HEK293 (cell line): ENCODE measurements around the gene NEO1.

Source experiments
- CTCF ChIA-PET: fragments of 350-600 bp; formaldehyde crosslinking; extraction: SDS; loops from one replicate; lab custom pipeline; 2021; ENCODE audit warnings: antibody characterized with exemption; lab: Yijun Ruan, JAX
- POLR2A ChIA-PET: fragments of 300-600 bp; formaldehyde crosslinking; extraction: SDS; loops from one replicate; lab custom pipeline; 2020; ENCODE audit warnings: antibody characterized with exemption, inconsistent platforms; lab: Yijun Ruan, JAX
- H3K27ac ChIP-seq: fragments of 200-500 bp; sonication (Bioruptor generic); 2 replicates; pipeline ENCODE4 v1.5.1; 2014; ENCODE audit warnings: low read depth, low read length, control low read depth, inconsistent platforms; ENCODE audit errors: extremely low read depth
- H3K36me3 ChIP-seq, 2 experiments: fragments of 200-500 bp in 1 of 2; sonication (Bioruptor generic) in 1 of 2; 1 replicate in 1 of 2; 2 replicates in 1 of 2; pipeline ENCODE4 v1.5.1; 2014 to 2017; ENCODE audit warnings: inconsistent platforms in 2 of 2, low read length in 2 of 2; ENCODE audit not compliant: control insufficient read depth in 2 of 2, insufficient read depth in 1 of 2
- H3K4me1 ChIP-seq: fragments of 200-500 bp; sonication (Bioruptor generic); 2 replicates; pipeline ENCODE4 v1.5.1; 2014; ENCODE audit warnings: mild to moderate bottlenecking, low read length, inconsistent platforms; ENCODE audit not compliant: control insufficient read depth, insufficient read depth
- H3K4me3 ChIP-seq: 2 replicates; pipeline ENCODE4 v1.5.1; 2011; ENCODE audit warnings: low read depth, mild to moderate bottlenecking, control low read depth, low read length, moderate library complexity
- H3K9me3 ChIP-seq: fragments of 200-500 bp; sonication (Bioruptor generic); 2 replicates; pipeline ENCODE4 v1.5.1; 2014; ENCODE audit warnings: low read depth, low read length, inconsistent platforms; ENCODE audit not compliant: control insufficient read depth, insufficient read depth
- KLF1 ChIP-seq: fragments of 450-650 bp; formaldehyde crosslinking; IDR thresholded peaks from 2 replicates; pipeline ENCODE4 v1.5.1; 2016; ENCODE audit warnings: missing biosample characterization, missing genetic modification characterization
- KLF9 ChIP-seq: fragments of 450-650 bp; formaldehyde crosslinking; IDR thresholded peaks from 2 replicates; pipeline ENCODE4 v1.5.1; 2016; ENCODE audit warnings: missing biosample characterization, missing genetic modification characterization, low read depth
- ZEB2 ChIP-seq: fragments of 450-650 bp; formaldehyde crosslinking; IDR thresholded peaks from 2 replicates; pipeline ENCODE4 v1.5.1; 2016; ENCODE audit warnings: missing biosample characterization, missing genetic modification characterization
- ZFP41 ChIP-seq: fragments of 450-650 bp; formaldehyde crosslinking; IDR thresholded peaks from 2 replicates; pipeline ENCODE4 v1.5.1; 2016; ENCODE audit warnings: missing biosample characterization, missing genetic modification characterization, borderline replicate concordance
- ZNF16 ChIP-seq: fragments of 450-650 bp; formaldehyde crosslinking; IDR thresholded peaks from 2 replicates; pipeline ENCODE4 v1.5.1; 2016; ENCODE audit warnings: low read depth, missing biosample characterization, missing genetic modification characterization
- ZNF175 ChIP-seq: fragments of 450-650 bp; formaldehyde crosslinking; IDR thresholded peaks from 2 replicates; pipeline ENCODE4 v1.5.1; 2016; ENCODE audit warnings: missing biosample characterization, missing genetic modification characterization
- ZNF302 ChIP-seq: fragments of 450-650 bp; formaldehyde crosslinking; IDR thresholded peaks from 2 replicates; pipeline ENCODE4 v1.5.1; 2016; ENCODE audit warnings: missing biosample characterization, missing genetic modification characterization, low read depth
- ZNF350 ChIP-seq: fragments of 450-650 bp; formaldehyde crosslinking; IDR thresholded peaks from 2 replicates; pipeline ENCODE4 v1.5.0; 2017; ENCODE audit warnings: missing biosample characterization, mild to moderate bottlenecking, missing genetic modification characterization
- ZNF394 ChIP-seq: fragments of 450-650 bp; formaldehyde crosslinking; IDR thresholded peaks from 2 replicates; pipeline ENCODE4 v1.5.1; 2016; ENCODE audit warnings: missing biosample characterization, missing genetic modification characterization, mild to moderate bottlenecking, moderate library complexity, borderline replicate concordance
- ZNF555 ChIP-seq: fragments of 450-650 bp; formaldehyde crosslinking; conservative IDR thresholded peaks from 2 replicates; pipeline ENCODE4 v1.5.1; 2017; ENCODE audit warnings: missing biosample characterization, mild to moderate bottlenecking, missing genetic modification characterization, inconsistent platforms
- ZNF585B ChIP-seq: fragments of 450-650 bp; formaldehyde crosslinking; IDR thresholded peaks from 2 replicates; pipeline ENCODE4 v1.5.1; 2016; ENCODE audit warnings: missing biosample characterization, missing genetic modification characterization
- ZNF626 ChIP-seq: fragments of 450-650 bp; sonication (Bioruptor Pico); formaldehyde crosslinking; IDR thresholded peaks from 2 replicates; pipeline ENCODE4 v1.5.1; 2018; ENCODE audit warnings: missing biosample characterization, missing genetic modification characterization, inconsistent platforms
- ZNF692 ChIP-seq: fragments of 450-650 bp; formaldehyde crosslinking; IDR thresholded peaks from 2 replicates; pipeline ENCODE4 v1.5.1; 2016; ENCODE audit warnings: missing biosample characterization, missing genetic modification characterization
- ZNF76 ChIP-seq: fragments of 450-650 bp; formaldehyde crosslinking; IDR thresholded peaks from 2 replicates; pipeline ENCODE4; 2016; ENCODE audit warnings: low read depth, missing biosample characterization, missing genetic modification characterization, borderline replicate concordance
- ZNF792 ChIP-seq: fragments of 450-650 bp; formaldehyde crosslinking; IDR thresholded peaks from 2 replicates; pipeline ENCODE4 v1.5.1; 2016; ENCODE audit warnings: missing biosample characterization, missing genetic modification characterization
- ZNF830 ChIP-seq: fragments of 450-650 bp; IDR thresholded peaks from 2 replicates; pipeline ENCODE4 v1.5.0; 2018; ENCODE audit warnings: missing biosample characterization, missing genetic modification characterization, low read depth, mild to moderate bottlenecking, moderate library complexity
- ZXDB ChIP-seq: fragments of 450-650 bp; formaldehyde crosslinking; IDR thresholded peaks from 2 replicates; pipeline ENCODE4 v1.5.1; 2016; ENCODE audit warnings: missing biosample characterization, missing genetic modification characterization
- TF ChIP-seq, protein P1 (sequence below): fragments of 450-650 bp; formaldehyde crosslinking; IDR thresholded peaks from 2 replicates; pipeline ENCODE4 v1.5.1; 2016; ENCODE audit warnings: missing biosample characterization, missing genetic modification characterization
- TF ChIP-seq, protein P2 (sequence below): fragments of 450-650 bp; formaldehyde crosslinking; IDR thresholded peaks from 2 replicates; pipeline ENCODE4; 2016; ENCODE audit warnings: missing biosample characterization, missing genetic modification characterization
- TF ChIP-seq, protein P3 (sequence below): fragments of 450-650 bp; formaldehyde crosslinking; IDR thresholded peaks from 2 replicates; pipeline ENCODE4 v1.5.1; 2016; ENCODE audit warnings: missing biosample characterization, missing genetic modification characterization
- TF ChIP-seq, protein P4 (sequence below): fragments of 450-650 bp; formaldehyde crosslinking; IDR thresholded peaks from 2 replicates; pipeline ENCODE4 v1.5.1; 2016; ENCODE audit warnings: missing biosample characterization, missing genetic modification characterization

Gene NEO1

GRCh38 chr15:73344056-73344455, 291.8 kb downstream of the NEO1 start (continued):
- TF ChIP-seq ZNF394 (tag by site-specific recombination) = no peak
- no peak for TF ChIP-seq KLF9 (tag by site-specific recombination)
- no peak for TF ChIP-seq ZNF830
- TF ChIP-seq, protein P1, sequence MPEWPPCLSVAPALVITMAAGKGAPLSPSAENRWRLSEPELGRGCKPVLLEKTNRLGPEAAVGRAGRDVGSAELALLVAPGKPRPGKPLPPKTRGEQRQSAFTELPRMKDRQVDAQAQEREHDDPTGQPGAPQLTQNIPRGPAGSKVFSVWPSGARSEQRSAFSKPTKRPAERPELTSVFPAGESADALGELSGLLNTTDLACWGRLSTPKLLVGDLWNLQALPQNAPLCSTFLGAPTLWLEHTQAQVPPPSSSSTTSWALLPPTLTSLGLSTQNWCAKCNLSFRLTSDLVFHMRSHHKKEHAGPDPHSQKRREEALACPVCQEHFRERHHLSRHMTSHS (tag by site-specific recombination) = no peak
- TF ChIP-seq ZNF585B (tag by site-specific recombination) = no peak
- TF ChIP-seq KLF1 (tag by site-specific recombination) = no peak
- TF ChIP-seq, protein P2, sequence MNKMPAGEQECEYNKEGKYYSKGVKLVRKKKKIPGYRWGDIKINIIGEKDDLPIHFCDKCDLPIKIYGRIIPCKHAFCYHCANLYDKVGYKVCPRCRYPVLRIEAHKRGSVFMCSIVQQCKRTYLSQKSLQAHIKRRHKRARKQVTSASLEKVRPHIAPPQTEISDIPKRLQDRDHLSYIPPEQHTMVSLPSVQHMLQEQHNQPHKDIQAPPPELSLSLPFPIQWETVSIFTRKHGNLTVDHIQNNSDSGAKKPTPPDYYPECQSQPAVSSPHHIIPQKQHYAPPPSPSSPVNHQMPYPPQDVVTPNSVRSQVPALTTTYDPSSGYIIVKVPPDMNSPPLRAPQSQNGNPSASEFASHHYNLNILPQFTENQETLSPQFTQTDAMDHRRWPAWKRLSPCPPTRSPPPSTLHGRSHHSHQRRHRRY (tag by site-specific recombination) = no peak
- no peak for TF ChIP-seq ZNF16 (tag by site-specific recombination)
- no peak for TF ChIP-seq ZXDB (tag by site-specific recombination)
- TF ChIP-seq ZNF626 (tag by site-specific recombination) = no peak

GRCh38 chr15:73345658-73346057, 293.4 kb downstream of the NEO1 start:
- Histone ChIP-seq H3K4me1 (no peaks in the 10 kb centered on the region), H3K27ac (no peak overlapping the region), H3K4me3 (no peak overlapping the region), H3K36me3 (no peaks in the 10 kb centered on the region), H3K9me3 (no peaks in the 10 kb centered on the region)
- ChIA-PET CTCF (interaction anchor here (0.6 to 0.9 kb wide), 2 partner anchors 74 to 354 kb away, joined by 4 to 6 read pairs; no protein-coding TSS in a partner anchor), POLR2A (no interaction called here)
- TF ChIP-seq, protein P3, sequence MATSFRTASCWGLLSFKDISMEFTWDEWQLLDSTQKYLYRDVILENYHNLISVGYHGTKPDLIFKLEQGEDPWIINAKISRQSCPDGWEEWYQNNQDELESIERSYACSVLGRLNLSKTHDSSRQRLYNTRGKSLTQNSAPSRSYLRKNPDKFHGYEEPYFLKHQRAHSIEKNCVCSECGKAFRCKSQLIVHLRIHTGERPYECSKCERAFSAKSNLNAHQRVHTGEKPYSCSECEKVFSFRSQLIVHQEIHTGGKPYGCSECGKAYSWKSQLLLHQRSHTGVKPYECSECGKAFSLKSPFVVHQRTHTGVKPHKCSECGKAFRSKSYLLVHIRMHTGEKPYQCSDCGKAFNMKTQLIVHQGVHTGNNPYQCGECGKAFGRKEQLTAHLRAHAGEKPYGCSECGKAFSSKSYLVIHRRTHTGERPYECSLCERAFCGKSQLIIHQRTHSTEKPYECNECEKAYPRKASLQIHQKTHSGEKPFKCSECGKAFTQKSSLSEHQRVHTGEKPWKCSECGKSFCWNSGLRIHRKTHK (tag by site-specific recombination) = no peak
- TF ChIP-seq ZNF76 (tag by site-specific recombination) (no peak), ZFP41 (no peak), ZEB2 (tag by site-specific recombination) (no peak), ZNF692 (tag by site-specific recombination) (no peak), ZNF302 (no peak), ZNF175 (tag by site-specific recombination) (no peak), ZNF792 (tag by site-specific recombination) (no peak), ZNF555 (tag by site-specific recombination) (no peak), ZNF350 (tag by site-specific recombination) (no peak)
- TF ChIP-seq, protein P4, sequence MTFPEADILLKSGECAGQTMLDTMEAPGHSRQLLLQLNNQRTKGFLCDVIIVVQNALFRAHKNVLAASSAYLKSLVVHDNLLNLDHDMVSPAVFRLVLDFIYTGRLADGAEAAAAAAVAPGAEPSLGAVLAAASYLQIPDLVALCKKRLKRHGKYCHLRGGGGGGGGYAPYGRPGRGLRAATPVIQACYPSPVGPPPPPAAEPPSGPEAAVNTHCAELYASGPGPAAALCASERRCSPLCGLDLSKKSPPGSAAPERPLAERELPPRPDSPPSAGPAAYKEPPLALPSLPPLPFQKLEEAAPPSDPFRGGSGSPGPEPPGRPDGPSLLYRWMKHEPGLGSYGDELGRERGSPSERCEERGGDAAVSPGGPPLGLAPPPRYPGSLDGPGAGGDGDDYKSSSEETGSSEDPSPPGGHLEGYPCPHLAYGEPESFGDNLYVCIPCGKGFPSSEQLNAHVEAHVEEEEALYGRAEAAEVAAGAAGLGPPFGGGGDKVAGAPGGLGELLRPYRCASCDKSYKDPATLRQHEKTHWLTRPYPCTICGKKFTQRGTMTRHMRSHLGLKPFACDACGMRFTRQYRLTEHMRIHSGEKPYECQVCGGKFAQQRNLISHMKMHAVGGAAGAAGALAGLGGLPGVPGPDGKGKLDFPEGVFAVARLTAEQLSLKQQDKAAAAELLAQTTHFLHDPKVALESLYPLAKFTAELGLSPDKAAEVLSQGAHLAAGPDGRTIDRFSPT (tag by site-specific recombination) = no peak
